Measurements from ENCODE around the gene SHPK.

DNA sequence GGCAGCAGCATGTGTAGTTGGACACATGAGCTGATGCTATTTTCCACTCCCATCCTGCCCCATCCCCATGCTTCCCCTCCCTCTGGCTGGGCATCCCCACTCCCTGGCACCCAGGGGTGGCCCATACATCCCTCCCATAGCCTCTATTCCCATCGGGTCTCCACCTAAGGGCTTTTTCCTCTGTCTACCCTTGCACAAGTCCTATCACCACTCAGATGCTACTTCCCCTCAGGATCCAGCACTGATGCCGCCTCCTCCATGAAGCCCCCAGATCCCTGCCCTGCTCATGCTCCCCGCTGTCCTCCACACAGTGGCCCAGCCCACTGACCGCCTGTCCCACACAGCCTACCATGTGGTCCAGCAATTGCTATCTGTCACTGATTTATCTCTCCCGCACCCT lies 42.7 kb downstream of the SHPK start:
- no peak for TF ChIP-seq EZH2 (IDR thresholded peaks at IDR 0.05; ENCODE audit: borderline replicate concordance, low read length)
- TF ChIP-seq, protein P1, sequence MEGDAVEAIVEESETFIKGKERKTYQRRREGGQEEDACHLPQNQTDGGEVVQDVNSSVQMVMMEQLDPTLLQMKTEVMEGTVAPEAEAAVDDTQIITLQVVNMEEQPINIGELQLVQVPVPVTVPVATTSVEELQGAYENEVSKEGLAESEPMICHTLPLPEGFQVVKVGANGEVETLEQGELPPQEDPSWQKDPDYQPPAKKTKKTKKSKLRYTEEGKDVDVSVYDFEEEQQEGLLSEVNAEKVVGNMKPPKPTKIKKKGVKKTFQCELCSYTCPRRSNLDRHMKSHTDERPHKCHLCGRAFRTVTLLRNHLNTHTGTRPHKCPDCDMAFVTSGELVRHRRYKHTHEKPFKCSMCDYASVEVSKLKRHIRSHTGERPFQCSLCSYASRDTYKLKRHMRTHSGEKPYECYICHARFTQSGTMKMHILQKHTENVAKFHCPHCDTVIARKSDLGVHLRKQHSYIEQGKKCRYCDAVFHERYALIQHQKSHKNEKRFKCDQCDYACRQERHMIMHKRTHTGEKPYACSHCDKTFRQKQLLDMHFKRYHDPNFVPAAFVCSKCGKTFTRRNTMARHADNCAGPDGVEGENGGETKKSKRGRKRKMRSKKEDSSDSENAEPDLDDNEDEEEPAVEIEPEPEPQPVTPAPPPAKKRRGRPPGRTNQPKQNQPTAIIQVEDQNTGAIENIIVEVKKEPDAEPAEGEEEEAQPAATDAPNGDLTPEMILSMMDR (IDR thresholded peaks at IDR 0.05; ENCODE audit: low read length): no peak

Measured in OCI-LY1 (cell line).